K562 (cell line): ENCODE results near the gene AMH. TPM values are rescaled to one million over a fixed set of nuclear protein-coding genes. Genes with fewer than 3 reads are reported as not detected.
A peak's percentile ranks its signal among the peaks of the same experiment; 100 is the strongest.

Experiments
- CCNT2 ChIP-seq: IDR thresholded peaks from 2 replicates; pipeline ENCODE4 v1.6.1; 2011; ENCODE audit warnings: borderline replicate concordance, low read depth, mild to moderate bottlenecking, moderate library complexity, mixed read lengths, low read length; ENCODE audit not compliant: insufficient read length; ENCODE audit errors: extremely low read depth
- EHMT2 ChIP-seq: fragments of 450-650 bp; IDR thresholded peaks from 2 replicates; pipeline ENCODE4 v1.6.1; 2018; ENCODE audit warnings: antibody characterized with exemption
- HMG20B ChIP-seq: fragments of 250-450 bp; sonication (Bioruptor Pico); IDR thresholded peaks from 2 replicates; pipeline ENCODE4 v1.5.0; 2021; ENCODE audit warnings: mild to moderate bottlenecking
- MYBL2 ChIP-seq, 2 experiments: fragments of 450-650 bp in 1 of 2; sonication (generic) in 1 of 2; formaldehyde crosslinking in 1 of 2; IDR thresholded peaks; 2 replicates each; pipeline versions ENCODE4 v1.6.1 to v1.8.1; 2017 to 2022; ENCODE audit warnings: borderline replicate concordance in 1 of 2, inconsistent platforms in 1 of 2, low read depth in 1 of 2, mild to moderate bottlenecking in 1 of 2, missing genetic modification reagents in 1 of 2, moderate library complexity in 1 of 2
- NCOR1 ChIP-seq: fragments of 450-650 bp; IDR thresholded peaks from 2 replicates; pipeline ENCODE4 v1.6.1; 2016; ENCODE audit warnings: mild to moderate bottlenecking, moderate library complexity
- NRF1 ChIP-seq, 2 experiments: fragments of 450-650 bp; IDR thresholded peaks in 1 of 2; conservative IDR thresholded peaks in 1 of 2; 2 replicates each; pipeline ENCODE4 v1.6.1; 2014; ENCODE audit warnings: mild to moderate bottlenecking in 2 of 2
- PRDM10 ChIP-seq: fragments of 450-650 bp; IDR thresholded peaks from 2 replicates; pipeline ENCODE4 v1.6.1; 2018; ENCODE audit not compliant: partially characterized antibody
- RERE ChIP-seq: sonication (generic); formaldehyde crosslinking; IDR thresholded peaks from 2 replicates; pipeline ENCODE4 v1.8.0; 2023; ENCODE audit warnings: missing genetic modification reagents, mild to moderate bottlenecking, borderline replicate concordance
- SAP30 ChIP-seq: fragments of 200-600 bp; sonication (generic); IDR thresholded peaks from 2 replicates; pipeline ENCODE4 v1.6.1; 2012; ENCODE audit warnings: borderline replicate concordance, low read depth, mild to moderate bottlenecking, moderate library complexity, low read length, control low read depth, inconsistent platforms; ENCODE audit not compliant: insufficient read depth, poor library complexity, severe bottlenecking
- SIRT6 ChIP-seq: IDR thresholded peaks from one replicate; pipeline ENCODE4 v1.6.1; 2012; ENCODE audit warnings: low read depth, mild to moderate bottlenecking, control low read depth, inconsistent platforms, low read length, moderate library complexity
- SMARCC2 ChIP-seq: fragments of 450-650 bp; IDR thresholded peaks from 2 replicates; pipeline ENCODE4 v1.6.1; 2017; ENCODE audit warnings: antibody characterized with exemption, moderate library complexity, mild to moderate bottlenecking, low read depth
- XRCC4 ChIP-seq: IDR thresholded peaks from one replicate; pipeline ENCODE4 v1.6.1; 2011; ENCODE audit not compliant: insufficient read depth, insufficient read length; ENCODE audit errors: extremely low read depth
- ZBTB49 ChIP-seq: sonication (generic); formaldehyde crosslinking; IDR thresholded peaks from 2 replicates; pipeline ENCODE4 v1.8.0; 2022; ENCODE audit warnings: missing genetic modification reagents, mild to moderate bottlenecking, borderline replicate concordance
- ZNF24 ChIP-seq: fragments of 450-650 bp; IDR thresholded peaks from 2 replicates; pipeline ENCODE4 v1.6.1; 2016
- polyA plus RNA-seq, 8 experiments: library from polyadenylated mRNA; depleted of rRNA in 4 of 8; stranded (reverse) in 5 of 8; unstranded in 3 of 8; fragments of >200 nt; fragmentation: Nextera tagmentation in 2 of 8; fragmentation: Illumina TruSeq in 1 of 8; extraction: Ambion mirVana in 2 of 8; extraction: Trizol in 1 of 8; gene quantifications; 2 replicates each; pipeline versions ENCODE4 v1.2.1 to v1.2.3, GENCODE V29; 2011 to 2014; ENCODE audit warnings: inconsistent platforms in 1 of 8, missing spikeins in 1 of 8
- total RNA-seq, 7 experiments: library from RNA; depleted of rRNA in 6 of 7; stranded (reverse); fragments of >200 nt in 6 of 7; fragmentation: Illumina TruSeq in 2 of 7; extraction: Trizol in 2 of 7; gene quantifications; 2 replicates each; pipeline versions ENCODE4 v1.2.1 to v1.2.3, GENCODE V29; 2011 to 2021; ENCODE audit warnings: low replicate concordance in 1 of 7

Gene AMH
- total and polyA plus RNA-seq, 9 of the 15 experiments (the other 6 are each of a cell fraction or from before 2014, with no cell fraction given): 0.29 to 27.4 (median 2.6) TPM; not detected in 2

GRCh38 chr19:2270423-2271233, 21.5 kb downstream of the AMH start (continued):
- TF ChIP-seq RERE (CRISPR knock-in tag) (no peak), SAP30 (peak; percentile 32), HMG20B (CRISPR knock-in tag) (no peak), ZNF24 (no peak), PRDM10 (peak; percentile 38), XRCC4 (no peak), ZBTB49 (CRISPR knock-in tag) (no peak), MYBL2 (IDR thresholded peaks at IDR 0.05; ENCODE audit: low read depth) (no peak), MYBL2 (CRISPR knock-in tag; IDR thresholded peaks at IDR 0.05; ENCODE audit: borderline replicate concordance) (no peak), SMARCC2 (no peak), EHMT2 (no peak), CCNT2 (peak; percentile 66), NRF1 (conservative IDR thresholded peaks at IDR 0.05 in 1 of 2, IDR thresholded peaks at IDR 0.05 in 1 of 2) (peak; percentile 63 to 71), SIRT6 (no peak), NCOR1 (0 out of 2 replicates have a peak, but pooled peaks have one; percentile 30)
